ENCODE measurements around the gene TMCO4.

TMCO4 gene

GRCh38 chr1:19712928-19713327, 86.8 kb downstream of the TMCO4 start:
- H3K4me3 ChIP-seq (ENCODE audit: low read depth in 1 of 2, low read length in 1 of 2), result no peak overlapping the region
- H3K4me1 ChIP-seq (ENCODE audit: control insufficient read depth in 1 of 2, insufficient read depth in 1 of 2, low read depth in 1 of 2, low read length in 1 of 2), result no peaks in the 10 kb centered on the region
- no peak overlapping the region for H3K27ac ChIP-seq
- H3K9me3 ChIP-seq, result no peaks in the 10 kb centered on the region
- no peaks in the 10 kb centered on the region for H3K27me3 ChIP-seq
- H3K36me3 ChIP-seq, result no peaks in the 10 kb centered on the region
- TF ChIP-seq CTCF (IDR thresholded peaks at IDR 0.05), result no peak

GRCh38 chr1:19710825-19711611, 88.7 kb downstream of the TMCO4 start:
- no peak for TF ChIP-seq CTCF (IDR thresholded peaks at IDR 0.05)
- no peak overlapping the region for H3K4me3 ChIP-seq (ENCODE audit: low read depth in 1 of 2, low read length in 1 of 2)
- H3K36me3 ChIP-seq, result no peaks in the 10 kb centered on the region
- H3K4me1 ChIP-seq (ENCODE audit: control insufficient read depth in 1 of 2, insufficient read depth in 1 of 2, low read depth in 1 of 2, low read length in 1 of 2), result no peaks in the 10 kb centered on the region
- no peaks in the 10 kb centered on the region for H3K9me3 ChIP-seq
- no peaks in the 10 kb centered on the region for H3K27me3 ChIP-seq
- no peak overlapping the region for H3K27ac ChIP-seq

GRCh38 chr1:19709260-19709793, 90.4 kb downstream of the TMCO4 start:
- no peaks in the 10 kb centered on the region for H3K36me3 ChIP-seq
- TF ChIP-seq CTCF (IDR thresholded peaks at IDR 0.05), result no peak
- H3K4me3 ChIP-seq (ENCODE audit: low read depth in 1 of 2, low read length in 1 of 2), result no peak overlapping the region
- no peaks in the 10 kb centered on the region for H3K27me3 ChIP-seq
- no peaks in the 10 kb centered on the region for H3K9me3 ChIP-seq
- no peak overlapping the region for H3K27ac ChIP-seq
- no peaks in the 10 kb centered on the region for H3K4me1 ChIP-seq (ENCODE audit: control insufficient read depth in 1 of 2, insufficient read depth in 1 of 2, low read depth in 1 of 2, low read length in 1 of 2)

GRCh38 chr1:19708567-19709110, 91.1 kb downstream of the TMCO4 start:
- no peaks in the 10 kb centered on the region for H3K4me1 ChIP-seq (ENCODE audit: control insufficient read depth in 1 of 2, insufficient read depth in 1 of 2, low read depth in 1 of 2, low read length in 1 of 2)
- H3K4me3 ChIP-seq (ENCODE audit: low read depth in 1 of 2, low read length in 1 of 2), result no peak overlapping the region
- no peak for TF ChIP-seq CTCF (IDR thresholded peaks at IDR 0.05)
- no peaks in the 10 kb centered on the region for H3K27me3 ChIP-seq
- H3K27ac ChIP-seq, result no peak overlapping the region
- no peaks in the 10 kb centered on the region for H3K9me3 ChIP-seq
- no peaks in the 10 kb centered on the region for H3K36me3 ChIP-seq

GRCh38 chr1:19706136-19706535, 93.6 kb downstream of the TMCO4 start:
- TF ChIP-seq CTCF (IDR thresholded peaks at IDR 0.05), result no peak
- no peaks in the 10 kb centered on the region for H3K27me3 ChIP-seq
- H3K4me3 ChIP-seq (ENCODE audit: low read depth in 1 of 2, low read length in 1 of 2), result no peak overlapping the region
- H3K9me3 ChIP-seq, result no peaks in the 10 kb centered on the region
- no peaks in the 10 kb centered on the region for H3K4me1 ChIP-seq (ENCODE audit: control insufficient read depth in 1 of 2, insufficient read depth in 1 of 2, low read depth in 1 of 2, low read length in 1 of 2)
- no peak overlapping the region for H3K27ac ChIP-seq
- H3K36me3 ChIP-seq, result no peaks in the 10 kb centered on the region
